ENCODE data around the gene TBL1X.

Gene TBL1X

GRCh38 chrX:9586992-9587392 is 122.1 kb downstream of the TBL1X start:
- DNase-seq (ENCODE audit: low read depth), result no peak

- no peak for DNase-seq (ENCODE audit: low read depth)
These were observed 122.8 kb downstream of the TBL1X start for GRCh38 chrX:9587642-9588041.

- no peak for DNase-seq (ENCODE audit: low read depth)
These were observed 126.6 kb downstream of the TBL1X start for GRCh38 chrX:9591496-9591895.

- DNase-seq (ENCODE audit: low read depth), result no peak
These were observed 128.9 kb downstream of the TBL1X start for GRCh38 chrX:9593756-9594155.

DNA sequence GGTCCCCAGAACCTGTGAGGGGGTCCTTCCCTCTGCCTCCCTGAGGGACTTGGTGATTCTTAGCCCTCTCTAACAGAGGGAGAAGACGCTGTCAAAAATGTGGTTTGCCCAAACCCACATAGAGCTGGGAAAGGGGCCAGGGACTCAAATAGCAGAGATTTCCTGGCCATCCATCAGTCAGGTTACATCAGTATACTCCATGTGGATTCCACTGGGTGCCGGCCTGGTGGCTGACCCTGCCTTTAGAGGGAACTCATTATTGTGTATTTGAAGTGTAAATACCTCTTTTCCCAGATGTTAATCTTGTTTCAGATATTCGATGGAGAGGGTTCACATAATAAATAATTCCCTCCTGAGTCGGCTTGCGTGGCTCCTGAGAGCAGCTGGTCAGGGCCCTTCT is 130.3 kb downstream of the TBL1X start:
- no peak for DNase-seq (ENCODE audit: low read depth)

DNA sequence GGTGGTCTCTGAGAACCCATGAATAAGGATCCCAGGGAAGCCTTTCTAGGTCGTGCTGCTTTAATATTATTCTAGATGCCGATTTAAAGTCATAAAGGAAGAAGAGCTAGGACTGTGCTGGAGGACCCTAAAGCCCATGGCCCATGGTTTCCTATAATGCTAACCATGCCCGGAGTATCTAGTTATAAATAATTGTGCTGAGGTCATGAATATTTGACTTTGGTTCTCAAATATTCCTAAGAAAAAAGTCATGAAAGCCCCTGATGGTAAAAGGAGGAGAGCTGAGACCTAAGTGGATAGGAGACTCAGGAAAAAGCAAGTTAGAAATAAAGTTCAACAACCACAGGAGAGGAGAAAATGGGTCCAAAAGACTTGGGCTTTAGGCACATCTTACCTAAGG is 132.0 kb downstream of the TBL1X start:
- DNase-seq (ENCODE audit: low read depth), result no peak

GRCh38 chrX:9597361-9598035 is 132.6 kb downstream of the TBL1X start:
- no peak for DNase-seq (ENCODE audit: low read depth)

DNA sequence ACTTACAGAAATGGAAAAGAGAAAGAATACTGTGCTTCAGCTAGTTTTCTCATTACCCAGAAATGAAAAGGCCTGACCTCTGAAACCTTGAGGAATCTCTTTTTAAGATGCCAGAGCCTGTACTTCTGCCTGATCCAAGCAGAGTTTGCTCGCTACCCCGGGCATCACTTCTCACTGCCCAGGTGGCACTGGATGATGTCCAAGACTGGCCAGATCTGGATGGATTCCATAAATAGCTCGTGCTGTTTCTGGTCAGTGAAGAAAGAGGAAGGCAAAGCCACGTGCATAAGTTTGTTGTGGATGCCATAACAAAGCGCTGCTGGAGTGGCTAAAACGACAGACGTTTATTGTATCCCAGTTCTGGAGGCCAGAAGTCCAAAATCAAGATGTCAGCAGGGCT is 133.5 kb downstream of the TBL1X start:
- DNase-seq (ENCODE audit: low read depth), result no peak

- DNase-seq (ENCODE audit: low read depth), result no peak
These were observed 139.5 kb downstream of the TBL1X start for GRCh38 chrX:9604111-9604907.

GRCh38 chrX:9604908-9605306 is 140.0 kb downstream of the TBL1X start:
- no peak for DNase-seq (ENCODE audit: low read depth)

GRCh38 chrX:9605484-9605883 is 140.6 kb downstream of the TBL1X start:
- DNase-seq (ENCODE audit: low read depth), result no peak

DNA sequence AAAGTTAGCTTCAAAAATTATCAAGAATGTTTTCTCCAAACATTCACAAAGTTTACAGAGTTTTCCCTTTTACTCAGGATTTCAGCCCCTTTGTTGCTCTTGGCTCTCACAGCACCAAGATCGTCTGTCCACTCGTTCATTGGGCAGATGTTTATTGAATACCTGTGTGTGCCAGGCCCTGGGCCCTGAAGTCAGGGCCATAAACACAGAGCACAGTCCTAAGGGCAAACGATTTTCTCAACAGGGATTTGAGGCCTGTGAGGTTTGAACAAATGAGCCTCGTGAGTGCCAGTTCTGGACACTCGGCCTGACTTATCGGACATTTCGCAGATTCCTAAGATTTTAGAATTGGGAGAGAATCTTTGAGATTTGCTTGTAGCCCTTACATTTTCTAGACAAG is 142.1 kb downstream of the TBL1X start:
- DNase-seq (ENCODE audit: low read depth), result no peak

- no peak for DNase-seq (ENCODE audit: low read depth)
These were observed 144.6 kb downstream of the TBL1X start for GRCh38 chrX:9609499-9609898.

DNA sequence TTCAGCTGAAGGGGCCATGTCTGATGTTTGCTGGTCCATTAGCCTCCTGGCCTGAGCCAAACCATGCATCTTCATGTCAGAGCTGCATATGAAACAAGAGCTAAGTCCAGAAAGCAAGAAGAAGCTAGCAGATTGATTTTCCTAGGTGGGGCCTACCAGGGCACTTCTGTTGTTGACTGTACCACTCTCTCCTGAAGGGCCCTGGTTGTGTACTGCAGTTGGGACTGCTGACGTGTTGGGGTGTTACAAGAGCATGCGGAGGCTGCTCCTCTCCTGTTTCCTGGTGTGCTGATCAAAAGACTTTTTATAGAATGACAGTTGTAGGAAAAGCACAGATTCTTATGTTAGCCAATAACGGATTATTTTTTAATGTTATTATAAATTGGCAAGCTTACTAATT is 145.1 kb downstream of the TBL1X start:
- DNase-seq (ENCODE audit: low read depth), result no peak

- DNase-seq (ENCODE audit: low read depth), result no peak
These were observed 146.0 kb downstream of the TBL1X start for GRCh38 chrX:9610771-9611392.

GRCh38 chrX:9611436-9612145 is 146.7 kb downstream of the TBL1X start:
- DNase-seq (ENCODE audit: low read depth), result no peak

GRCh38 chrX:9612146-9612505 is 147.3 kb downstream of the TBL1X start:
- DNase-seq (ENCODE audit: low read depth), result no peak

GRCh38 chrX:9614016-9614415 is 149.2 kb downstream of the TBL1X start:
- no peak for DNase-seq (ENCODE audit: low read depth)

DNA sequence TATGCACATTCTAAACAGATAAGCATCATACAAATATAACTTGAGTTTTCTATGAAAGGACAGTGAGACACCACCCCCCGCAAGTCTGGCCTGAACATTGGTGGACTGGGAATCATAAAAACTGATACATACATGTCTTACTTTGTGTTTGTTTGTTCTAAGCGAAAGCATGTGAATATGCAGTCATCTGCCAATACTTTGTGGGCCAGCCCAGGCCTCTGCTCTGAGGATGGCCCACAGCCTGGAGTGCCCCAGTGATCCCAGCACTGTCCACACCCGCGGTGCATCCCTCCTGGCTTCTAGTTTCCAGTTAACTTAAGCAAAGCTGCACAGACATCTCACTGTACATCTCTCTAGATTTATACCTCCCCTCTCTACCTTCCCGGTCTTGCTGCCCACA is 154.3 kb downstream of the TBL1X start:
- no peak for DNase-seq (ENCODE audit: low read depth)

DNA sequence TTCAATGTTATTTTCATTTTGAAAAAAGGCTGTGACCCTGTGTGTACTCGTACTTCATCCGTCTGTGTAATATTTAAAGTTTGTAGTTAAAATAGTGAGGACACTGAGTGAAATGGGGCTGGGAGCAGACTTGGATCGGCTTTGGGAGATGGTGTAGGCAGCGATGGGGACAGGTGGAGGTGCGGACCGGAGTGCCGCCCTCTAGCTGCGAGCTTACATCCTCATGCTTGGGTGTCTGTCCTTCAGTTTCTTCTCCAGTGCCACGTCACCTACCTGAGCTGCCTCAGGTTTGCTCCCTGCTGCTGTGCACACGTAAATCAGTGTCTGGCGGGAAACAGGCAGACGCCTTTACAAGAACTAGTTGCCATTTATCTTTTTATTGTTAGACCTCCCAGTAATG is 154.7 kb downstream of the TBL1X start:
- DNase-seq (ENCODE audit: low read depth), result no peak

DNA sequence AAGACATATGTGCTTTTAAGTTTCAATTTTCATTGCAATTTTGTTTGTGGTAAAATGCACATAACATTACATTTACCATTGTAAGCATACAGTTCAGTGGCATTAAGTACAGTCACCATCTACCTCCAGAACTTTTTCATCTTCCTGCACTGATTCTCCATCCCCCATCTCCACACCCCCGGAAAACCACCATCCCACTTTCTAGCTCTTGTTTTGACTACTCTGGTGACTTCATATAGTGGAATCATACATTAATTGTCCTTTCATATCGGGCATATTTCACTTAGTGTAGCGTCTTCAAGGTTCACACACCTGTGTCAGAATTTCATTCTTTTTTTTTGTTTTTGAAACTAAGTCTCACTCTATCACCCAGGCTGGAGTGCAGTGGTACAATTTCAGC is 157.3 kb downstream of the TBL1X start:
- DNase-seq (ENCODE audit: low read depth), result no peak

GRCh38 chrX:9626379-9626778 is 161.5 kb downstream of the TBL1X start:
- no peak for DNase-seq (ENCODE audit: low read depth)

DNA sequence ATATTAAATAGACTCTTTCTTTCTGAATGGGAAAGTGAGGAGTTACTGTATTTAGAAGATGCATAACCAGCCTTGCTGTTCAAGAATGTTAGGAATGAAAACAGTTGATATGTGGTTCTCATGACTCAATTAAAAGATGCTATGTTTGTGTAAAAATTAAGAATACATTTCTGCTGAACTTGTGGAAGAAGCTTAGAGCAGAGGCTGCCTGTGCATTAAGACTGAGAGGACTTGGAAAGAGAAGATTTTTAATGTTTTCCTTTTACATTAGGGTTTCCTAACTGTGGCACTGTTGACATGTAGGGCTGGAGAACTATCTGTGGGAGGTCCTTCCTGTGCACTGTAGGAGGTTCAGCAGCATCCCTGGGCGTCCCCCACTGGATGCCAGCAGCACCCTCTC is 163.1 kb downstream of the TBL1X start:
- DNase-seq (ENCODE audit: low read depth), result no peak

Data from stimulated activated CD8-positive, alpha-beta memory T cell treated with anti-CD3 and anti-CD28 coated beads, Interleukin-12 subunit alpha, Interleukin-12 subunit beta, amount 100 ng/mL, for 1 hour (primary cell).